GM12892 (cell line): Measurements from ENCODE around the gene IL20RA.

Experiments
- POLR2A ChIP-seq: IDR thresholded peaks from 2 replicates; pipeline ENCODE4 v1.6.1; 2011; ENCODE audit warnings: low read depth, low read length, control low read depth
- POLR2AphosphoS5 ChIP-seq: IDR thresholded peaks from 2 replicates; pipeline ENCODE4 v1.6.1; 2011; ENCODE audit warnings: low read depth, low read length, control low read depth

GRCh38 chr6:137013738-137014602 lies 30.8 kb downstream of the IL20RA start:
- TF ChIP-seq POLR2A (no peak), POLR2AphosphoS5 (no peak)
